Retinal pigment epithelial cell (primary cell): ENCODE results near the gene ZSWIM1.
"Not testable (repeated sequence)": the region's sequence is repeated elsewhere in the genome, so short reads cannot be mapped to it uniquely, and the experiment has no call there.

ENCODE experiments used
- DNase-seq: peaks from one replicate; pipeline ENCODE4 v3.0.0-alpha.2; 2010; ENCODE audit warnings: low read depth
- H3K4me3 ChIP-seq: 2 replicates; pipeline ENCODE4 v1.5.1; 2011; ENCODE audit warnings: mild to moderate bottlenecking, low read length, control low read depth, moderate library complexity
- TF ChIP-seq, protein P1 (sequence below): conservative IDR thresholded peaks from 2 replicates; pipeline ENCODE4 v1.5.1; 2011; ENCODE audit warnings: low read depth, low read length, control low read depth, inconsistent platforms

ZSWIM1 gene

DNA sequence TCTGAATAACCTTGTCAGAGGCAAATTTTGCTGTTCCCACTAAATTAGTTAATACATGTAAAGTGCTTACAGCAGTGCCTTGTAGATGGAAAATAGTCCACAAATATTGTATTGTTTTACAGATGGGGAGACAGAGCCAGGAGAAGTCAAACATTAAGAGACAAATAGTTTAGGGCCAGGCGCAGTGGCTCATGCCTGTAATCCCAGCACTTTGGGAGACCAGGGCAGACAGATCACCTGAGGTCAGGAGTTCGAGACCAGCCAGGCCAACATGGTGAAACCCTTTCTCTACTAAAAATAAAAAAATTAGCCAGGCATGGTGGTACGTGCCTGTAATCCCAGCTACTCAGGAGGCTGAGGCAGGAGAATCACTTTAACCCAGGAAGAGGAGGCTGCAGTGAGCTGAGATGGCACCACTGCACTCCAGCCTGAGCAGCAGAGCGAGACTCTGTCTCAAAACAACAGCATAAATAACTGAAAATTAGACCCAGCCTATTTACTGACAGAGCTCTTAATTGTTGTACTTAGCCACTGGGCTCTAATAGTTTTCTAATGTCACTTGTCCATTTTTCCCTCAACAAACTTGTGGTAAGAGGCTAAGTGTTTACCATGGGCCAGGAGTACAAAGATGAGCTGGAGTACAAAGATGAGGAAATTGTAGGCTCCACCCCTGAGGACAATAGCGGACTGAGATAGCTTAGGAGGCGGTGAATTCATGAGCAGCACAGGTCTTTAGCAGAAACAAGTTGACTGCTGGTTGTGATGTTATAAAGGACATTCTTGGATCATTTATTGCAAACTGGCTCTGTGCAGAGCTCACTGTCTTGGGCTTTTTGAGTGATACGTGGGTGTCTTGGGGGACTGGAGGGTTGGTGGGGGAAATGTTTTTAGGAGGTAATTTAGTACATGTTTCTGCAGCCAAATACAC, 17.2 kb upstream of the ZSWIM1 start:
- H3K4me3 ChIP-seq, result no peak overlapping the region
- no peak for DNase-seq
- TF ChIP-seq, protein P1, sequence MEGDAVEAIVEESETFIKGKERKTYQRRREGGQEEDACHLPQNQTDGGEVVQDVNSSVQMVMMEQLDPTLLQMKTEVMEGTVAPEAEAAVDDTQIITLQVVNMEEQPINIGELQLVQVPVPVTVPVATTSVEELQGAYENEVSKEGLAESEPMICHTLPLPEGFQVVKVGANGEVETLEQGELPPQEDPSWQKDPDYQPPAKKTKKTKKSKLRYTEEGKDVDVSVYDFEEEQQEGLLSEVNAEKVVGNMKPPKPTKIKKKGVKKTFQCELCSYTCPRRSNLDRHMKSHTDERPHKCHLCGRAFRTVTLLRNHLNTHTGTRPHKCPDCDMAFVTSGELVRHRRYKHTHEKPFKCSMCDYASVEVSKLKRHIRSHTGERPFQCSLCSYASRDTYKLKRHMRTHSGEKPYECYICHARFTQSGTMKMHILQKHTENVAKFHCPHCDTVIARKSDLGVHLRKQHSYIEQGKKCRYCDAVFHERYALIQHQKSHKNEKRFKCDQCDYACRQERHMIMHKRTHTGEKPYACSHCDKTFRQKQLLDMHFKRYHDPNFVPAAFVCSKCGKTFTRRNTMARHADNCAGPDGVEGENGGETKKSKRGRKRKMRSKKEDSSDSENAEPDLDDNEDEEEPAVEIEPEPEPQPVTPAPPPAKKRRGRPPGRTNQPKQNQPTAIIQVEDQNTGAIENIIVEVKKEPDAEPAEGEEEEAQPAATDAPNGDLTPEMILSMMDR, result no peak

DNA sequence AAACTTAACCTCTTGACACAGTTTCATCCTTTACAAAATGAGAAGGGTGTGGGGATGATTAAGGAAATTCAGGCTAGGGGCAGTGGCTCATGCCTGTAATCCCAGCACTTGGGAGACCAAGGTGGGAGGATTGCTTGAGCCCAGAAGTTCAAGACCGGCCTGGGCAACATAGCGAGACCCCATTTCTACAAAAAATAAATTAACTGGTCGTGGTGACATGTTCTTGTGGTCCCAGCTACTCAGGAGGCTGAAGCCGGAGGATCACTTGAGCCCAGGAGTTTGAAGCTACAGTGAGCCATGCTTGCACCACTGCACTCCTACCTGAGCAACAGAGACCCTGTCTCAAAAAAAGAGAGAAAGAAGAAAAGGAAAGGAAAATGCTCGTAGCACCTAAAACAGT, 14.6 kb upstream of the ZSWIM1 start:
- no peak for DNase-seq
- H3K4me3 ChIP-seq, result no peak overlapping the region
- TF ChIP-seq, protein P1, result no peak

DNA sequence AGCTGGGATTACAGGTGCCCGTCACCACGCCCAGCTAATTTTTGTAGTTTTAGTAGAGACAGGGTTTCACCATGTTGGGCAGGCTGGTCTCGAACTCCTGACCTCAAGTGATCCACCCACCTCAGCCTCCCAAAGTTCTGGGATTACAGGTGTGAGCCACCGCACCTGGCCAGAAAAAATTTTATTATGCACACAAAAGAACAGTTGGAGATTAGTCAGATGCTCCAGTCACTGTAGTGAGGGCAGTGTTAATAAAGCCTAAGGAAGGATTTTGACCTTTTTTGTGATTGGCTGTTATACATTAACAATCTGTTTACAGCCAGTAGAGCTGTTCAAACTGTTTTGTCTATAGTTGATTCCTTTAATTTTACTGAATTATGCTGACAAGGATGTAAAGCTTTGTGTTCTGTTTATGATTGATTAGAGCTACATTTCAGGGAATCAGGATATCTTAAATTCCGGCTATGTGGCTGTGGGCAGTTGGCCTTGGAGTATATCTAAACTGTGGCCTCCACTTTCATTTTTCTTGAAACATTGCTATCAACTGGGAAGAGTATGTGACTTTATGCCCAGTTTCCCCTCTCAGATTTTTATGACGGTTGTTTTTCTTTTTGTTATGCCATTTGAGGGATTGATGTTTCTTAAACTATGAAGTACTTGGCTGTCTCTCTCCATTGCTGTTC, 13.8 kb upstream of the ZSWIM1 start:
- TF ChIP-seq, protein P1, result no peak
- H3K4me3 ChIP-seq, result no peak overlapping the region
- no peak for DNase-seq

DNA sequence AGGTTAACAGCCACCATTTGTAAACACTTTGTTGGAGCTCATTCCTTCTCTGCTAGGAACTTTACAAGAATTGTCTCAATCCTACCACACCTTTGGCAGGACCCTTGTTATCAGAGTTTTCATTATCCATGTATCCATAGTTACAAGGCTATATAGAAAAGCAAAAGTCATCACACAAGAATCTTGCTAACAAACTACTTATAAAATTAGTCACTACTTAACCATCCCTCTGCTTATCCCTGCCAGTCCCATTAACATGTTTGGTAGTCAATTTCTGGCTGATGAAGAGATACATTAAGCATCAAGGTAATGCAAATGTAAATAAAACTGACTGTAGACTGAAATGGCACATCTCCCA, 13.2 kb upstream of the ZSWIM1 start:
- DNase-seq, result peak; percentile 46
- H3K4me3 ChIP-seq, result no peak overlapping the region

DNA sequence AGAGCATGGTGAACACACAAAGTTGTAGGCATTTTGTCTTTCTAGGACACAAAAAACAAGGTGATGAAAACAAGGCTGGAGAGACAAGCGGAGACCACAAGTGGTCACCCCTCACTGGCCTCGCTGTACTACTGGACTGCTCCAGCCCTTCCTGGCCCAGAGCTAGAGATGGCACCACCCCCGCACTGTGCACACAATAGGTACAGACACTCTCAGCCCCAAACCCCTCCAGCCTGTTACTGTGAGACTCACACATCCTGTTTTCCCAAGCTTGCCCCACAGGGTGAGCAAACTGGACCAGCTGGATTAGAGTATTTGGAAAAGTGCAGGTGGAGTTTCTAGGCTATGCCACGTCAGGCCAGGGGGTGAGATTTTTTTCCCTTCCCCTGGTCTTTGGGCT, 8.4 kb upstream of the ZSWIM1 start:
- TF ChIP-seq, protein P1, result no peak
- DNase-seq, result no peak

More for the DNA sequence above, 13.2 kb upstream of the ZSWIM1 start:
- TF ChIP-seq, protein P1, result no peak

DNA sequence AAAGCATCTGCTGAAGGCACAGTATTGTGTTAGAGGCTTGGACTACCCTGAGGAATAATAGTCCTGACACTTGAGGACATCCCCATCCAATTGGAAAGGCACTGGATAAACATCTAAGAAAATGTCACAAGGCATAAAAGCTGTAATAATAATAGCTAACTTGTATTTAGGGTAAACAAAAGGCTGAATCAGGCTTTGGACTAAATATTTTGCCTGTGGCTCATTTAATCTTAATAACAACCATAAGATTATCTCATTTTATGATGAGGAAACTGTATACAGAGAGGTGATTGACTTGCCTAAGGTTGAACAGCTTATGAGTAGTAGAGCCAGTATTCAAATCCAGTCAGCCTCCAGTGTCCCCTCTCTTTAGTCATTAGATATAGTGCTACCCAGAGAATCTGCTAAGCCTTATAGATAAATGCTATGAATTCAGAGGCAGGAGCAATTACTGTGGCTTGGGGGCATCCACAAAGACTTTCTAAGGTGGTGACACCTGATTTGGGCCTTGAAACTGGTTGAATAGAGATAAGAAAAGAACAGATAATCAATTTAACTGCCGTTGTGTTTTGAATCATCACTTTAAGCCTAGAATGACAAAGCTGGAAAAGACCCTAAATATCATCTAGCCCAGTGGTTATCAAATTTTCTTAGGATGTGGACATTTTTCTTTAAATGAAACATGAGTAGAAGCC, 7.5 kb upstream of the ZSWIM1 start:
- no peak overlapping the region for H3K4me3 ChIP-seq
- TF ChIP-seq, protein P1, result no peak
- DNase-seq, result no peak

More for the DNA sequence above, 8.4 kb upstream of the ZSWIM1 start:
- H3K4me3 ChIP-seq, result no peak overlapping the region

DNA sequence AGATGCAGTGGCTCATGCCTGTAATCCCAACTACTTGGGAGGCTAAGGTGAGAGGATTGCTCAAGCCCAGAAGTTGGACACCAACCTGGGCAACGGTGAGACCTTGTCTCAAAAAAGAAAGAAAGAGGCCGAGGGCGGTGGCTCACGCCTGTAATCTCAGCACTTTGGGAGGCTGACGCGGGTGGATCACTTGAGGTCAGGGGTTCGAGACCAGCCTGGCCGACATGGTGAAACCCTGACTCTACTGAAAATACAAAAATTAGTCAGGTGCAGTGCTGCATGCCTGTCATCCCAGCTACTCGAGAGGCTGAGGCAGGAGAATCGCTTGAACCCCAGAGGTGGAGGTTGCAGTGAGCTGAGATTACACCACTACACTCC, 6.9 kb upstream of the ZSWIM1 start:
- DNase-seq, H3K4me3 ChIP-seq: not testable (repeated sequence)
